SU-DHL-6 (cell line): ENCODE data around the gene CDKN3.
"Not testable (repeated sequence)": the region's sequence is repeated elsewhere in the genome, so short reads cannot be mapped to it uniquely, and the experiment has no call there.

Experiments
- H2AFZ ChIP-seq: fragments of 200-600 bp; sonication (generic); 2 replicates; pipeline ENCODE4 v1.6.1; 2014; ENCODE audit warnings: low read depth, mild to moderate bottlenecking, moderate library complexity, mixed read lengths, antibody characterized with exemption, low read length; ENCODE audit not compliant: severe bottlenecking
- H3F3A ChIP-seq: fragments of 200-600 bp; shearing (Covaris generic); 2 replicates; pipeline ENCODE4 v1.6.0; 2016; ENCODE audit warnings: antibody characterized with exemption, mild to moderate bottlenecking; ENCODE audit not compliant: insufficient read depth
- H3K27ac ChIP-seq: fragments of 200-600 bp; sonication (generic); 2 replicates; pipeline ENCODE4 v1.5.1; 2016; ENCODE audit warnings: low read depth, mild to moderate bottlenecking, low read length, moderate library complexity, mixed read lengths
- H3K27me3 ChIP-seq: fragments of 200-600 bp; sonication (generic), shearing (Covaris generic); 2 replicates; pipeline ENCODE4 v1.6.0; 2014; ENCODE audit warnings: mild to moderate bottlenecking, low read length
- H3K36me3 ChIP-seq: fragments of 200-600 bp; sonication (generic); 2 replicates; pipeline ENCODE4 v1.6.1; 2014; ENCODE audit warnings: mild to moderate bottlenecking, low read length, mixed read lengths
- H3K4me2 ChIP-seq: fragments of 300-600, 200-600 bp; shearing (Covaris generic), sonication (generic); 2 replicates; pipeline ENCODE4 v1.6.0; 2014; ENCODE audit warnings: low read length, low read depth, mild to moderate bottlenecking; ENCODE audit not compliant: poor library complexity, severe bottlenecking
- H3K4me3 ChIP-seq: fragments of 200-600 bp; sonication (generic); 2 replicates; pipeline ENCODE4 v1.5.1; 2014; ENCODE audit warnings: antibody characterized with exemption, low read length, mild to moderate bottlenecking, mixed read lengths; ENCODE audit not compliant: insufficient read depth, poor library complexity, severe bottlenecking
- H3K79me2 ChIP-seq: fragments of 200-600 bp; sonication (generic); 2 replicates; pipeline ENCODE4 v1.6.1; 2014; ENCODE audit warnings: mild to moderate bottlenecking, low read length, moderate library complexity; ENCODE audit not compliant: insufficient read depth
- H3K9ac ChIP-seq: fragments of 200-600 bp; sonication (generic); 2 replicates; pipeline ENCODE4 v1.7.0; 2014; ENCODE audit warnings: mild to moderate bottlenecking, low read length
- H3K9me2 ChIP-seq: fragments of 200-600 bp; sonication (generic); replicated peaks from 2 replicates; pipeline ENCODE4 v1.6.1; 2014; ENCODE audit warnings: low read length; ENCODE audit not compliant: insufficient read depth
- H3K9me3 ChIP-seq: fragments of 200-600 bp; sonication (generic); 2 replicates; pipeline ENCODE4 v1.6.1; 2014; ENCODE audit warnings: low read length, mixed read lengths; ENCODE audit not compliant: insufficient read depth
- H4K20me1 ChIP-seq: fragments of 200-600 bp; sonication (generic); 2 replicates; pipeline ENCODE4 v1.6.1; 2014; ENCODE audit warnings: low read depth, mild to moderate bottlenecking, antibody characterized with exemption, low read length, moderate library complexity, mixed read lengths
- EZH2phosphoT487 ChIP-seq: fragments of 200-600 bp; sonication (generic), shearing (Covaris generic); conservative IDR thresholded peaks from 2 replicates; pipeline ENCODE4 v1.6.1; 2018; ENCODE audit warnings: mild to moderate bottlenecking, antibody characterized with exemption, low read length, moderate library complexity, mixed read lengths
- TF ChIP-seq, protein P1 (sequence below): fragments of 200-600 bp; sonication (generic); IDR thresholded peaks from one replicate; pipeline ENCODE4 v1.5.1; 2017; ENCODE audit warnings: antibody characterized with exemption, mild to moderate bottlenecking, low read length, moderate library complexity; ENCODE audit not compliant: insufficient read depth, poor library complexity, severe bottlenecking

Gene CDKN3

DNA sequence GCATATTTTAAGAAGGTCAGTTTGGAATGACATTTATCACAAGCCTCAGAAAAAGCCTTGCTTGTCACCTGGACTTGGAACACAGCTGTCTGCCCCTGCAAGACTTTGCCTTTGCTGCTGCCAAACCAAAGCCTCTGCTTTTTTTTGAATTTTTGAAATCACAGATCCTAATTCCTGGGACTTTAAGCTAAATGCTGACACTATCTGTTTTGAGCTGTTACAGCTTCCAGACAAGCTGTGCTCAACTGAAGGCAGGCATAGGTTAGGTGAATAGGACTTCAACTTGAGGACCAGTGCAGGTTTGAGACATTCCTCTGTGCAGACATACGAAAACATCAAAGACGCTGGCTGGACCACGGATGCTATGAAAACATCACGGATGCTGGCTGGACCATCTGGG, 11.3 kb upstream of the CDKN3 start:
- no peaks in the 10 kb centered on the region for H3K27me3 ChIP-seq
- no peak overlapping the region for H3K4me2 ChIP-seq
- no peaks in the 10 kb centered on the region for H3K9me3 ChIP-seq
- H2AFZ ChIP-seq, result no peak overlapping the region
- no peaks in the 10 kb centered on the region for H3K36me3 ChIP-seq
- H3K79me2 ChIP-seq, result no peaks in the 10 kb centered on the region
- H3K9me2 ChIP-seq, result no peaks in the 10 kb centered on the region
- H3F3A ChIP-seq, result no peaks in the 10 kb centered on the region
- H4K20me1 ChIP-seq, result no peaks in the 10 kb centered on the region
- no peak overlapping the region for H3K9ac ChIP-seq
- TF ChIP-seq, protein P1, sequence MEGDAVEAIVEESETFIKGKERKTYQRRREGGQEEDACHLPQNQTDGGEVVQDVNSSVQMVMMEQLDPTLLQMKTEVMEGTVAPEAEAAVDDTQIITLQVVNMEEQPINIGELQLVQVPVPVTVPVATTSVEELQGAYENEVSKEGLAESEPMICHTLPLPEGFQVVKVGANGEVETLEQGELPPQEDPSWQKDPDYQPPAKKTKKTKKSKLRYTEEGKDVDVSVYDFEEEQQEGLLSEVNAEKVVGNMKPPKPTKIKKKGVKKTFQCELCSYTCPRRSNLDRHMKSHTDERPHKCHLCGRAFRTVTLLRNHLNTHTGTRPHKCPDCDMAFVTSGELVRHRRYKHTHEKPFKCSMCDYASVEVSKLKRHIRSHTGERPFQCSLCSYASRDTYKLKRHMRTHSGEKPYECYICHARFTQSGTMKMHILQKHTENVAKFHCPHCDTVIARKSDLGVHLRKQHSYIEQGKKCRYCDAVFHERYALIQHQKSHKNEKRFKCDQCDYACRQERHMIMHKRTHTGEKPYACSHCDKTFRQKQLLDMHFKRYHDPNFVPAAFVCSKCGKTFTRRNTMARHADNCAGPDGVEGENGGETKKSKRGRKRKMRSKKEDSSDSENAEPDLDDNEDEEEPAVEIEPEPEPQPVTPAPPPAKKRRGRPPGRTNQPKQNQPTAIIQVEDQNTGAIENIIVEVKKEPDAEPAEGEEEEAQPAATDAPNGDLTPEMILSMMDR, result no peak
- TF ChIP-seq EZH2phosphoT487, result no peak
- H3K4me3 ChIP-seq, result no peak overlapping the region
- no peak overlapping the region for H3K27ac ChIP-seq

- Histone ChIP-seq H3K9ac (no peak overlapping the region), H2AFZ (no peak overlapping the region), H3F3A (no peaks in the 10 kb centered on the region), H3K9me3 (no peaks in the 10 kb centered on the region), H3K4me3 (no peak overlapping the region), H3K27me3 (no peaks in the 10 kb centered on the region), H3K36me3 (no peaks in the 10 kb centered on the region), H3K4me2 (no peak overlapping the region), H3K27ac (no peak overlapping the region), H3K79me2 (no peaks in the 10 kb centered on the region), H3K9me2 (no peaks in the 10 kb centered on the region), H4K20me1 (no peaks in the 10 kb centered on the region)
- TF ChIP-seq EZH2phosphoT487, result no peak
- TF ChIP-seq, protein P1, result no peak
Observed at GRCh38 chr14:54387328-54387727, 9.5 kb upstream of the CDKN3 start.

DNA sequence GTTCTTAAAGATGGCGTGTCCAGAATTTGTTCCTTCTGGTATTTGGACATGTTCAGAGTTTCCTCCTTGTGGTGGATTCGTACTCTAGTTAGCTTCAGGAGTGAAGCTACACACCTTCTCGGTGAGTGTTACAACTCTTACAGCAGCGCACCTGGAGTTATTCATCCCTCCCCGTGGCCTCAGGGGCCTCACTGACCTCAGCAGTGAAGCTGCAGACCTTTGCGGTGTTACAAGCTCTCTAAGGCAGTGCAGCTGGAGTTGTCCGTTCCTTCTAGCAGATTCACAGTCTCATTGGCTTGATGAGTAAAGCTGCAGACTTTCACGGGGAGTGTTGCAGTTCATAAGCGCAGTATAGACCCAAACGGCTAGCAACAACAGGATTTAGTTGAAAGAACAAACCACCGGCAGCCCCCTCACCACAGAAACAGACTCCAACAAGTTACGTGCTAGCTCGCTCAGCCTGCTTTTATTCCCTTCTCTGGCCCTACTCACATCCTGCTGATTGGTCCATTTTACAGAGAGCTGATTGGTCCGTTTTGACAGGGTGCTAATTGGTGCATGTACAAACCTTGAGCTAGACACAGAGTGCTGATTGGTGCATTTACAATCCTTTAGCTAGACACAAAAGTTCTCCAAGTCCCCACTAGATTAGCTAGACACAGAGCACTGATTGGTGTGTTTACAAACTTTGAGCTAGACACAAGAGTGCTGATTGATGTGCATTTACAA, 4.5 kb upstream of the CDKN3 start:
- no peaks in the 10 kb centered on the region for H3F3A ChIP-seq
- H3K4me3 ChIP-seq, result no peak overlapping the region
- H3K36me3 ChIP-seq, result no peaks in the 10 kb centered on the region
- H3K27me3 ChIP-seq, result no peaks in the 10 kb centered on the region
- H3K27ac ChIP-seq, result no peak overlapping the region
- TF ChIP-seq, protein P1, result no peak
- TF ChIP-seq EZH2phosphoT487, result no peak
- no peaks in the 10 kb centered on the region for H4K20me1 ChIP-seq
- no peaks in the 10 kb centered on the region for H3K9me2 ChIP-seq
- no peak overlapping the region for H3K4me2 ChIP-seq
- no peaks in the 10 kb centered on the region for H3K9me3 ChIP-seq
- H3K9ac ChIP-seq, result no peak overlapping the region
- peaks cover 4% of the 10 kb centered on the region; the same call in 1 of the 2 replicates for H3K79me2 ChIP-seq
- H2AFZ ChIP-seq, result no peak overlapping the region

- not testable (repeated sequence) for H3K4me3 ChIP-seq, H3F3A ChIP-seq, H3K9me3 ChIP-seq, H2AFZ ChIP-seq, H4K20me1 ChIP-seq, H3K27me3 ChIP-seq, H3K9ac ChIP-seq, H3K27ac ChIP-seq, H3K36me3 ChIP-seq, H3K9me2 ChIP-seq, H3K4me2 ChIP-seq
- H3K79me2 ChIP-seq, result peaks cover 13% of the 10 kb centered on the region
Observed at GRCh38 chr14:54392986-54393884, 3.6 kb upstream of the CDKN3 start.
